HG03139 (cell line): ENCODE data around the gene BOC.
"Not testable (repeated sequence)": the region's sequence is repeated elsewhere in the genome, so short reads cannot be mapped to it uniquely, and the experiment has no call there.

ENCODE experiments used
- ATAC-seq: cut with Tn5 transposase; IDR thresholded peaks from one replicate; pipeline ENCODE4 v1.9.1; 2021; ENCODE audit not compliant: unreplicated experiment

Gene BOC, protein sequence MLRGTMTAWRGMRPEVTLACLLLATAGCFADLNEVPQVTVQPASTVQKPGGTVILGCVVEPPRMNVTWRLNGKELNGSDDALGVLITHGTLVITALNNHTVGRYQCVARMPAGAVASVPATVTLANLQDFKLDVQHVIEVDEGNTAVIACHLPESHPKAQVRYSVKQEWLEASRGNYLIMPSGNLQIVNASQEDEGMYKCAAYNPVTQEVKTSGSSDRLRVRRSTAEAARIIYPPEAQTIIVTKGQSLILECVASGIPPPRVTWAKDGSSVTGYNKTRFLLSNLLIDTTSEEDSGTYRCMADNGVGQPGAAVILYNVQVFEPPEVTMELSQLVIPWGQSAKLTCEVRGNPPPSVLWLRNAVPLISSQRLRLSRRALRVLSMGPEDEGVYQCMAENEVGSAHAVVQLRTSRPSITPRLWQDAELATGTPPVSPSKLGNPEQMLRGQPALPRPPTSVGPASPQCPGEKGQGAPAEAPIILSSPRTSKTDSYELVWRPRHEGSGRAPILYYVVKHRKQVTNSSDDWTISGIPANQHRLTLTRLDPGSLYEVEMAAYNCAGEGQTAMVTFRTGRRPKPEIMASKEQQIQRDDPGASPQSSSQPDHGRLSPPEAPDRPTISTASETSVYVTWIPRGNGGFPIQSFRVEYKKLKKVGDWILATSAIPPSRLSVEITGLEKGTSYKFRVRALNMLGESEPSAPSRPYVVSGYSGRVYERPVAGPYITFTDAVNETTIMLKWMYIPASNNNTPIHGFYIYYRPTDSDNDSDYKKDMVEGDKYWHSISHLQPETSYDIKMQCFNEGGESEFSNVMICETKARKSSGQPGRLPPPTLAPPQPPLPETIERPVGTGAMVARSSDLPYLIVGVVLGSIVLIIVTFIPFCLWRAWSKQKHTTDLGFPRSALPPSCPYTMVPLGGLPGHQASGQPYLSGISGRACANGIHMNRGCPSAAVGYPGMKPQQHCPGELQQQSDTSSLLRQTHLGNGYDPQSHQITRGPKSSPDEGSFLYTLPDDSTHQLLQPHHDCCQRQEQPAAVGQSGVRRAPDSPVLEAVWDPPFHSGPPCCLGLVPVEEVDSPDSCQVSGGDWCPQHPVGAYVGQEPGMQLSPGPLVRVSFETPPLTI

GRCh38 chr3:113211330-113212149 lies at the start of gene BOC:
BOC (plus strand) TSS chr3:113211557; CDS start chr3:113249803, 38,246 bp downstream.
- ATAC-seq = no peak

DNA sequence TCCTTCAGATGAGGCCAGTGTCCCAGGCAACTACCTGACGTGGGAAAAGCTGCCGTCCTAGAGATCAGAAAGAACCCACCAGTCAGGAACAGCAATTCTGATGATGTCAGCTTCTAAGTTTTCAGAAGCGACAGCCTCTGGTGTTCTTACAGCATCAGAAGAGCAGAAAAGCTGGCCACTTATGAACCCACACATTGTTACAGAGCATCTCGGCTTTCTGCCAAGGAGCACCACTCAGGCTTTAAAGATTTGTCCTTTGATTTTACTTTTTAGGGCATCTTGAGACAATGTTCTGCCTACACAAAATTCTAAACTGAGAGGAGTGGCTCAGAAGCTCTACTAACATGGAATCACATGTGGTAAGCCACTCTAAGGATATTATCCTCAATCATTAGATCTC lies 49.7 kb upstream of the BOC start:
- ATAC-seq = no peak

GRCh38 chr3:113163152-113163551 lies 48.2 kb upstream of the BOC start:
- ATAC-seq = no peak

- ATAC-seq = no peak
Observed at GRCh38 chr3:113165841-113166240, 45.5 kb upstream of the BOC start.

DNA sequence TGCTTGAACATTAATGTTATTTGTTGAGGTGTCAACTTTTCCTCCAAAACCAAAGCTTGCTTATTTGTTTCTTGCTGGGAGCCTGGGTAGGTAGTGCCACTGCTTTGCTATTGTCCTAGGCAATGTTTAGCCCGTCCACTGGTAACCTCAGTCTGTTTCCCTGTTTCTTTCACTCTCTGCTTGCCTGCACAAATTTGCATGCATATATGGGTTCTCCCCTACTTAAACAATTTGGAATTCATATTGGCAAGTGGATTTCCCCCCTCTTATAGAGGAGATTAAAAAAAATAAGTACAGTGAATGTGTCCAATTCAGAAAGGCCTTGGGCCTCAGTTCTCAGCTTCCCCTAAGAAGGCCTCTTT lies 45.0 kb upstream of the BOC start:
- ATAC-seq = no peak

- no peak for ATAC-seq
Observed at GRCh38 chr3:113166719-113167492, 44.5 kb upstream of the BOC start.

- ATAC-seq = no peak
Observed at GRCh38 chr3:113167825-113168801, 43.2 kb upstream of the BOC start.

GRCh38 chr3:113169891-113170452 lies 41.4 kb upstream of the BOC start:
- ATAC-seq = no peak

DNA sequence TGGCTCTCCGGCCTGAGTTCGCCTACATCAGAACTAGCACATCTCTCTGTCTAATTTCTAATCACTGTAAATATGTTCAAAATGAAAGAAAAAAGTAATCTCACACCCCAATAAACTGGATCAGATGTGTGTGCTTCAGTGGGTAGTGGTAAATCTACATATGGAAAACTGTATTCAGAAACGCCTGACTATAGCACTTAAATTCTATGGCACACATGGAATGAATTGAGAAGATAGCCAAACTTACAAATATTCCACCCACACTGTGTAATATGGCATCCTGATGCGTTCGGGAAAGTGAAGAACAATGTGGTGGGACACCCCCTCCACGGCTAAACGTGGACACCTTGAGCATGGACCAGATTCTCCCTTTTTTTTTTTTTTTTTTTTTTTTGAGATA lies 40.6 kb upstream of the BOC start:
- no peak for ATAC-seq

DNA sequence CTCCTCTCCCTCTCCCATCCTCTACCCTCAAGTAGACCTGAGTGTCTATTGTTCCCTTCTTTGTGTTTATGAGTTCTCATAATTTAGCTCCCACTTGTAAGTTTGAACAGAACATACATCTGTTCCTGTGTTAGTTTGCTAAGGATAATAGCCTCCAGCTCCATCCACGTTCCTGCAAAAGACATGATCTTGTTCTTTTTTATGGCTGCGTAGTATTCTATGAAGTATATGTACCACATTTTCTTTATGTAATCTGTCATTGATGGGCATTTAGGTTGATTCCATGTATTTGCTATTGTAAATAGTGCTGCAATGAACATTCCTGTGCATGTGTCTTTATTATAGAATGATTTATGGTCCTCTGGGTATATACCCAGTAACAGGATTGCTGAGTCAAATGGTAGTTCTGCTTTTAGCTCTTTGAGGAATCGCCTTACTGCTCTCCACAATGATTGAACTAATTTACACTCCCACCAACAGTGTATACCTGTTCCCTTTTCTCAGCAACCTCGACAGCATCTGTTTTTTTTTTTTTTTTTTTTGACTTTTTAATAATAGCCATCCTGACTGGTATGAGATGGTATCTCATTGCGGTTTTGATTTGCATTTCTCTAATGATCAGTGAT lies 39.6 kb upstream of the BOC start:
- not testable (repeated sequence) for ATAC-seq

GRCh38 chr3:113173102-113173501 lies 38.3 kb upstream of the BOC start:
- ATAC-seq = no peak

GRCh38 chr3:113174304-113174703 lies 37.1 kb upstream of the BOC start:
- ATAC-seq = no peak

DNA sequence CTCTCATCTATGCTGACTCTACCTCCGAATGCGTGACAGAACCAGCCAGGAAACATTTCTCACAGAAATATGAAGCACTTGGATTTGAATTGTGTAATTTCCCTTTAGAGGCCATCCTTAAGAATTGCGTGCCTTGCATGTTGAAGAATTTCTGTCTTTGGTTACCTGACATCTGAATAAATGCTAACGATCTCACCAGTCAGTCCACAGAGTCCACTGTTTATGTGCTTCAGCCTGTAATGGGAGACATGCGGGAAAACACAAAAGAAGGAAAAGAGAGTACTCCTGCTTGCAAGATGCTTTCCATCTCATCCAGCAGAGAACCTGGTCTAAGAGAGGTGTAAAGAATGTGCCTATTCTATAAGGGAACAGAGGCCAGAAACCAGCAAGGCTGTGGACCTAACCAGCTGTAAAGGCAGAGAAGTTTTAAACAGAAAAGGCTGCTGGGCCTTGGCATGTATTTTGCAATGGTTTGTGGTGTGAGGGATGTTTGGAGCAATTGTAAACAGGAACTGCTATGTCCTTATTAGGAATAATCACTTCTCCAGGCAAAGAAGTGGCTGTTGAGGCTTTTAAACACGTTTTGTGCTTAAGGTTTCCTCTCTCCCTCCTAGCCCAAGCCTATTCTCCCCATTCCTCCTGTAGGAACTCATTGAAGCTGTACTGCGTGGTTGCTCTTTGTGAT lies 36.4 kb upstream of the BOC start:
- ATAC-seq = no peak

DNA sequence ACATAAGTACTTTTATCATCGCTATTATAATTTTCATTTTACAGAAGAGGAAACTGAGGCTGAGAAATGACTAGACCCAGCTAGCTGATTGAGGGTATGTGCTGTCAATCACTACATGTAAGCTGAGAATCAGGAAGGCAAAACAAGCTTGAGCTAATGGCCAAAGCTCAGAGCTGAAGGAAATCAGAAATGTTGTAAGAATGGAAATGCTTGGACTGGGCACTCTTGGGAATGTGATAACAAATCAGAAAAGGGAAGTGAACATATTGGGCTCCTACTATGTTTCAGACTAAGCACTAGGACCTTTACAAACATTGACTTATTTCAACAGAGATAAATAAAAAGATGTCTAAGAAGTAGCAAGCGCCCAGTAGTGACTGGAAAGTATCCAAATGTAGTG lies 33.8 kb upstream of the BOC start:
- no peak for ATAC-seq

DNA sequence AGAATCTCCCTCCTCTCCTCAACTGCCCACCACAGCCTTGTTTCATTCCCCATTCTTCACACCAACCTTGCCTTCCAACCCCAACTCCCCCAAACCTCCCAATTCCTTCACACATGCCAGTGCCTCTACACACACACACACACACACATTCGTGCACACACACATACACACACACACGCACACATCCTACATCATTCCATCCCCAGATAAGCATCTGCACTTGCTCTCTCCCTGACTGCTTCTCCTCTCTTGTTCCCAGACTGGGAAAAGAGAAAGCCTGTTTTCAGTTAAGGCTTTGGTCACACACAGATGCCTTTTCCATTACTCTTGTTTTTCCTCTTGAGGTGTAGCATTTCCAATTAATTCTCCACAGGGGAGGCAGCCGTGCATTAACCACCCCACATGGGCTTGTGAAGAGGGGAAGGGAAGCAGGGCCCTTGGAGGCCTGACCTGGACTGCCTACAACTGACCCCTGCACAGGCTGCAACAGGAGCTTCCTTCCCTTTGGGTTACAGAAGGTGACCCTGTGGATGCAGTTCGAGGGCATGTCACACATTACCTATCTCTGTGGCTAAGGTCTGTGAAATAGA lies 32.0 kb upstream of the BOC start:
- no peak for ATAC-seq

DNA sequence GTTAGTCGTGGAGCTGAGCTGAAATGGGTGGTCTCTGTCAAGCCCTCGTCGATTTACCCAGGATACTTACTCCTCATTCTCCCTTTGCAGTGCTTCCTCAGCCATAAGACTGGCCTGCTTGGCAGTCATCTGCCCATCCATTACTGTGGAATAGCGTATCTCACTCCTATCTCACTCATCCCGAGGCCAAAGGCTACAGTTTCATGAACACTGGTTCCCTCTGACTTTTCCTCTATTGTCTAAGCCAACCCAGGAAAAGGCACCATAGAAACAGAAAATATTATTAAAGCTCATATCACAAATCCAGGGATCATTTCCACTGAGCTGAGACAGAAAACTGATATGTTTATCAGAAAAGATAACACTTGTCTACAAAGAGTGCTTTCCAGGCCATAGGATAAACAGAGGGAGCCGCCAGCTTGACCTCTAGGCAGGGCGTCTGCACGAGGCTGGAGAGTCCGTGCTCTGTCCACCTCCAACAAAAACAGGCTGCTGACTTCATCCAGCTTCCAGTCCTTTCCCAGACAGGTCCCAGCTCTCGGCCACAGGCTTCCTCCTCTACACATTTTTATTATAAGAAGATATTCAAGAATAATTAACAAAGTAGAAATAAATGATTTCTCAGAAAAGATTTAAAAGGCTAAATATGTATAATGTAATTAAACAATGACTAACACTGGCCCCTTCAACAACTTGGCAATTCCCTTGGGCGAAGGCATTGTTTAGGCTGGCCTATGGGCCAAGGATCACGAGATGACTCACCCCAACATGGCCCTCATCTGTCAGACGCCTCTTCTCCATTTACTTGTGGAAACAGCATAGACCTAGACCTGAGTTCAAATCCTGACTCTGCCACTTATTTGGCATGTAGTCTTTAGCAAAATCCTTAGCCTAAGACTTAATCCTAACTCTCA lies 27.4 kb upstream of the BOC start:
- no peak for ATAC-seq
